Mammary microvascular endothelial cell (primary cell): ENCODE measurements around the gene RDX. TPM values are rescaled to one million over a fixed set of nuclear protein-coding genes. Genes with fewer than 3 reads are reported as not detected.

Experiments
- total RNA-seq: library from RNA; depleted of rRNA; stranded (reverse); fragments of >200 nt; gene quantifications from 2 replicates; pipeline ENCODE4 v1.2.3, GENCODE V29; 2015

RDX gene
- total RNA-seq: 88.1 and 101 TPM in 2 replicates

GRCh38 chr11:110296226-110297075 lies at the start of gene RDX:
Gene RDX (minus strand): TSS chr11:110296614. CDS start chr11:110279692, 16,922 bp downstream.

Other genes with a start within 250 kb of the RDX start
- 18.4 and 19.1 TPM in 2 replicates for gene ZC3H12C, start 203.2 kb downstream of the RDX start, total RNA-seq
- 11.5 and 15.9 TPM in 2 replicates for gene FDX1, start 133.3 kb upstream of the RDX start, total RNA-seq